Measurements from ENCODE around the gene MOSMO.
A peak's percentile ranks its signal among the peaks of the same experiment; 100 is the strongest.
"Not testable (repeated sequence)": the region's sequence is repeated elsewhere in the genome, so short reads cannot be mapped to it uniquely, and the experiment has no call there.

Gene MOSMO

DNA sequence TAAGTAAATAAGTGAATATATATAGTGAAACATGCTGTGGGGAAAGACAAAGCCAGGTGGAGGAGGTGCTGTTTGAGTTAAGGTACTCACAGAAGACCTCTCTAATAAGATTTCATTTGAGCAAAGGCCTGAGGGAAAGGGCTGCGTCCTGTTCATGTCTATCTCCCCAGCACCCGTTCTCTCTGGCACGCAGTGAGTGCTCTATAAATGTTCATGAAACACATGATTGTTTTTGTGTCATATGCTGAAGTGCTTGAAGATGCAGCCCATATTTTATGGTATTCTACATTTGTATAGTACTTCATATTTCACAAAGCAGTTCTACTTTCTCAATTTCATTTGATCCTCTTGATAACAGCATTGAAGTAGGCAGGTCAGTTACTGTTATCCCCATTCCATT lies 85.4 kb downstream of the MOSMO start:
- DNase-seq (ENCODE audit: low spot score) = no peak

DNA sequence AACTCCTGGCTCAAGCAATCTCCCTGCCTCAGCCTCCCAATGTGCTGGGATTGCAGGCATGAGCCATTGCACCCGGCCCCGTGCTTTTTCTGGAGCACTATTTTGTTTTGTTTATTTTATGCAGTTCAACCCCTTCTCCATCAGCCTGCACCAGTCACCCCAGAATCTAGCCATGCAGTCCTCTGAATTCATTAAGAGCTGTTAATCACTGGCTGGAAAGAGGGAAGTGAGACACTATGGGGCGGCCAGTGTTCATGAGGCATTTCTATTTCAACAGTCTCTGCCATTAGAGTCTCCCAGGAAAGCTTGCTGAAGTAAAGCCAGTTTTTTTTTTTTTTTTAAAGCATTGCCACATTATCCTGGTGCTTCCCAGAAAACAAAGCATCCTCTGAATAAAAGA lies 86.1 kb downstream of the MOSMO start:
- DNase-seq (ENCODE audit: low spot score) = no peak

DNA sequence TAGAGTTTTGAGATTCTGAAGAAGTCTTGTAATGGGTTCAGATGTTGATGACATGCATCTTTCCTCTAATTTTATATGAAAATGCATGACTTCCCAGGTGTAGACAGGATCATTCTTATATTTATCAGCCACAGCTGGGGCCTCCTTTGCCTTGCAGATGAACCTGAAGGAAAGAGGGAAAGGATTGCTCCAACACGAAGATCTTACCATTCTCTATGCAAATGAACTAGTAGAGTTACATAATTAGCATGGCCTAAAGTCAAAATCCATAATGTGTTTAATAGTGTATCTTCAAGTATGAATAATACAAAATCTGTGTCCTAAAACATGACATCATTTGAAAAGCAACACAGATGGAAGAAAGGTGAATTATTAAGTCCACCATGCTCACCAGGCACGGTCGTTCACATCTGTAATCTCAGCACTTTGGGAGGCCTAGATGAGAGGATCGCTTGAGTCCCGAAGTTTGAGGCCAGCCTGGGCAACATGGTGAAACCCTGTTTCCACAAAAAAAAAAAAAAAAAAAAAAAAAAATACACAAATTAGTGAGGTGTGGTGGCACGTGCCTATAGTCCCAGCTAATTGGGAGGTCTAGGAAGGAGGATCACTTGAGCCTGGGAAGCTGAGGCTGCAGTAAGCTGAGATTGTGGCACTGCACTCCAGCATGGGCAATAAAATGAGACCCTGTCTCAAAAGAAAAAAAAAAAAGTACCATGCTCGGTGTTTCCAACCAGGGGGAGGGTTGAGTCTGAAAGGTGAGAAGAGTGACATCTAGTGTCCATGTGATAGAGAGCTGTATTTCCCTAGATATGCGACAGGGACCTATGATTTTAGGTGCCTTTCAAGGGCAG lies 90.7 kb downstream of the MOSMO start:
- peak; percentile 35 for DNase-seq (ENCODE audit: low spot score)

DNA sequence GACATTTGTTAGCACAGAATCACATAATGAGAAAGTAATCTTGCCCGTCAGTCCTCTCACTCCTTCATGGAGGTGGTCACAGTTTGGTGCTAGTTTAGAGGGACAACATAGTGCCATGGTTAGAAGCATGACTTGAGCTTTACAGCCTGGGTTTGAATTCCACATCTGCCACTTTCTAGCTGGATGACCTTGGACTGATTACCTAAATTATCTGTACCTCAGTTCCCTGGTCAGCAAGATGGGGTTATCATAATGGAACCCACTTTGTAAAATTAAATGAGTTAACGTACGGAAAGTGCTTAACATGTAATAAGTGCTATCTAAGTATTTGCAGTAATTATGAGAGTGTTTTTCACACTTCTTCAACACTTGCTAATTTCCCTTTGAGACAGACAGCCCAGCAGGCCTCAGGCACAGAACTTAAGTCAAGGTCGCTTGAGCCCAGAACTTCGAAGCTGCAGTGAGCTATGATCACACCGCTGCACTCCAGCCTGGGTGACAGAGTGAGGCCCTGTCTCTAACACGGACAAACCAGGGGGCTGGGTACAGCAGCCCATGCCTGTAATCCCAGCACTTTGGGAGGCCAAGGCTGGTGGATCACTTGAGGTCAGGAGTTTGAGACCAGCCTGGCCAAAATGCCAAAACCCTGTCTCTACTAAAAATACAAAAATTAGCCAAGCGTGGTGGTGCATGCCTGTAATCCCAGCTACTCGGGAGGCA lies 91.5 kb downstream of the MOSMO start:
- no peak for DNase-seq (ENCODE audit: low spot score)

DNA sequence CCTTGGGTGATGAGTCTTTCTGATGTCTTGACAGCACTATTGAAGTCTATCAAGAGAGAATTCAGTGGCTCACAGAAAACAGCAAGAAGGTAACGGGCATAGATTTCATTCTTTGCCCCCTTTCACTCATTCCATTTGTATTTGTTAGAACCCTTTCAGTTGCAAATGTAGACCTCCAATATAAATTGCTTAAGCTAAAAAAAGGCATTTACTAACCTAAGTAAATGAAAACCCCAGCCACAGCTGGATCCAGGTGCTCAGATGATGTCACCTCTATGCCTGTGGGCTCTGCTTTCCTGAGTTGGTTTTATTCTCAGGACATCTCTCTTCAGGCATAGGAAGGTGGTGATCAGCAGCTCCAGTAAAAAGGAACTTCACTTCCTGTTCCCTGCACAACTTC lies 95.5 kb downstream of the MOSMO start:
- no peak for DNase-seq (ENCODE audit: low spot score)

DNA sequence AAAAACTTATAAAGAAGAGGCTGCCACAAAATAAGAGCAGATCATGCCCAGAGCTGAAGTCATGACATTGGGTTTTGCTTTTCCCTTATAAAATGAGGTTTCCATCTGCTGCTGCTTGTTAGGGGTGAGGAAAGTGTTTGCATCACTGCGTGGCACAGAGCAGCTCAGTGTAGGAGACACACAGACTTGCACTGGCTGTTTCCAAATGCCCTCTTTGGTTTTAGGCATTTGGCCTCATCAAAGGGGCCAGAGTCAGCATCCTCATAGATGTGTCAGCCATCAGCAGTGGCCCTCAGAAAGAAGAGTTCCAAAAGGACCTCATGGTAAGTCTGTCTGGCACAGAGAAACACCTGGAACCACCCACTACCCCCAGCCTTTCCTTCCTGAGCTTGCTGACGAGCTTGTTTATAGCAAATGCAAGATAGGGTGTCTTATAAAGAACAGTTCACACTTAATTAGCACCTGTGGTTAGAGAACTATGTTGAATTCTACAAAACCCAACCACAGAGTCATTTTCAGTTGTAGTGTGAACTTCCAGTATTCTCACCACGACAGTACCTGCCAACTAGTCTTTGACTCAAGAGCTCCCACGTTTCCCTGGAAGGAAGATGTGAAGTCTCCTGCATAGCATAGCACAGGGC lies 101.5 kb downstream of the MOSMO start:
- DNase-seq (ENCODE audit: low spot score) = no peak

DNA sequence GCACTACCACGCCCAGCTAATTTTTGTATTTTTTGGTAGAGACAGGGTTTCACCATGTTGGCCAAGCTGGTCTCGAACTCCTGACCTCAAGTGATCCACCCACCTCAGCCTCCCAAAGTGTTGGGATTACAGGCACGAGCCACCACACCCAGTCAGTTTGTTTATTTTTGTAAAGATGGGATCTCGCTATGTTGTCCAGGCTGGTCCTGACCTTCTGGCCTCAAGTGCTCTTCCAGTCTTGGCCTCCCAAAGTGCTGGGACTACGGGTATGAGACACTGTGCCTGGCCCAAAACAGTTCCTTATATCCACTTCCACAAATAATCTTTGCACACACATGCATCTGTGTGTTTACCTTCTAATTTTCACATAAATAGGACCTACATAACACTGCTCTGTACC lies 103.7 kb downstream of the MOSMO start:
- not testable (repeated sequence) for DNase-seq (ENCODE audit: low spot score)

DNA sequence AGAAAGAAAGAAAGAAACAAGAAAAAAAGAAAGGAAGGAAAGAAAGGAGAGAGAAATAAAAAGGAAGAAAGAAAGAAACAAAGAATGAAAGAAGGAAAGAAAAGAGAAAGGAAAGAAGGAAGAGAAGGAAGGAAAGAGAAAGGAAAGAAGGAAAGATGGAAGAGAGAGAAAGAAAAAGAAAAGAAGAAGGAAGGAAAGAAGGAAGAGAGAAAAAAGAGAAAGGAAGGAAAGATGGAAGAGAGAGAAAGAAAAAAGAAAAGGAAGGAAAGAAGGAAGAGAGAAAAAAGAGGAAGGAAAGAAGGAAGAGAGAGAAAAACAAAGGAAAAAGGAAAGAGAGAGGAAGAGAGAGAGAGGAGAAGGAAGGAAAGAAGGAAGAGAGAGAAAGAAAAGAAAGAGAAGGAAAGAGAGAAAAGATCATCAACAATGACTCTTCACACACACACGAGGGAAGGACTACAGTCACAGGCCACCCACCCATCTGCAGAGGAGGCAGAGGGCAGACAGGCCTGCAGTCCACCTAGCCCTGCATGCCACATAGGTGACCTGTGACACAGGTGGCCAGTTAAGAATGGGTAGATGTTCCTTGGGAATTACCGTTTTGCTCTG lies 108.3 kb downstream of the MOSMO start:
- DNase-seq (ENCODE audit: low spot score) = no peak

DNA sequence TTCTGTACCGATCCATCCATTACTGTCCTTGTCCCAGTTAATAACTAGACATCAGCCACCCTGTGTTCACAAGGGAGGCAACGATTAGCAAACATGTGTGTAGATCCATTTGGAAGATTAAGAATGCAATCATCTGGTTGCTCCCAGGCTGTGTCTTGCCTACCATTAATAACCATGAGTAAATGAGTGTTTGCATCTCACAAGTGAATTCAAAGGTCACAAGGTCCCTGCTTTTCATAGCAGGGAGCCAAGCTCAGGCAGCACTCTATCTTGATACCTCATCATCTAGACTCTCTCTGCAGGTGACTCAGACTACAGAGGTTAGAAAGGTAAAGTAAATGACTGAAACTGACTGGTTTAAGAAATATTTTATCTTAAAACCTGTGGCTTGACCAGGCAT lies 109.7 kb downstream of the MOSMO start:
- DNase-seq (ENCODE audit: low spot score) = no peak

DNA sequence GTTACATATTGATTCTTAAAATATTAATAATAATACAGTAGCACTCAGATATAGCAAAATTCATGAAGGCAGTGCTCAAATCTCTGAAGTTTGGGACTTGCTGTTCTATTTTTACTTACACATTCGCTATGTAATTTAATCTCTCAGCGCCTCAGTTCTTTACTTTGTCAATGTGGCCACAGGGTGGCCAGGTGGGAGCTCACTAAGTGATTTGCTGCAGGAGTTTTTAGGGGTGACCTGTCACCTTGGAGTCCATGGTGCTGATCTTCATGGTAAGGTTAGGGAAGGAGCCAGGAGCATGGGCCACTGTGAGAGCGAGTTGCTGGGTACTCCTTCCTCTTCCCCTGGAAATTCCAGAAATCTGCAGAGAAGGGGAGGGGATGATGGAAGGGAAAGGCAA lies 112.5 kb downstream of the MOSMO start:
- DNase-seq (ENCODE audit: low spot score) = no peak

DNA sequence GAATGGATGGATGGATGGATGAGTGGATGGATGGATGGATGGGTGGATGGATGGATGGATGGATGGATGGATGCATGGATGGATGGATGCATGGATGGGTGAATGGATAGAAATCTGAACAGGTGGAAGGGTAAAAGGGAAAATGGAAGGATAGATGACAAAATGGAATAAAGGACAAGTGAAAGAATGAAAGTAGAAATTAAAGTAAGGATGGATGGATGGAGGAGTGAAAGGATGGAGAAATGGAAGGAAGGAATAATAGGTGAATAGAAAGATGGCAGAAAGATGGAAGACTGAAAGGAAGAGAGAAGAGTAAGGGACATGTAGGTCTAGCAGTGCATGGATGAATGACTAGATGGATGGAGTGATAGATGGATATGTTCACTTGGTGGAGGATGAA lies 114.3 kb downstream of the MOSMO start:
- no peak for DNase-seq (ENCODE audit: low spot score)

DNA sequence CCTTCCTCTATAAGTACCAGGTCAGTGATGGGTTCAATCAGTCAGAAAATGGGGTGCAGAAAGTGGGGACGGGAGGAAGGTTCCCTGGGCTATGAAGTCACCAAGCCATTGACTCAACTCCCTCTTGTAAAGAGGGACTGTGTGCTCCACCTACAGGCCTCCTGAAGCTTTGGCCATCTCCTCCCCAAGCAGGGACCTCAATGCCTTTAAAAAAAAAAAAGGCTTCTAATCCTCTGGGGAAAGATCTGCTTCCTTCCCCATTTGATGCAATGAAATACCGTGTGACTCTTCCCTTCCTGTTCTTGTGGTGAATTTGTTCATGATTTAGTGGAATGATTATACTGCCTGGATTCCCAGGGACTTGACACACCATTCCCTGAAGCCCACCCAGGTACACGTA lies 115.2 kb downstream of the MOSMO start:
- no peak for DNase-seq (ENCODE audit: low spot score)

DNA sequence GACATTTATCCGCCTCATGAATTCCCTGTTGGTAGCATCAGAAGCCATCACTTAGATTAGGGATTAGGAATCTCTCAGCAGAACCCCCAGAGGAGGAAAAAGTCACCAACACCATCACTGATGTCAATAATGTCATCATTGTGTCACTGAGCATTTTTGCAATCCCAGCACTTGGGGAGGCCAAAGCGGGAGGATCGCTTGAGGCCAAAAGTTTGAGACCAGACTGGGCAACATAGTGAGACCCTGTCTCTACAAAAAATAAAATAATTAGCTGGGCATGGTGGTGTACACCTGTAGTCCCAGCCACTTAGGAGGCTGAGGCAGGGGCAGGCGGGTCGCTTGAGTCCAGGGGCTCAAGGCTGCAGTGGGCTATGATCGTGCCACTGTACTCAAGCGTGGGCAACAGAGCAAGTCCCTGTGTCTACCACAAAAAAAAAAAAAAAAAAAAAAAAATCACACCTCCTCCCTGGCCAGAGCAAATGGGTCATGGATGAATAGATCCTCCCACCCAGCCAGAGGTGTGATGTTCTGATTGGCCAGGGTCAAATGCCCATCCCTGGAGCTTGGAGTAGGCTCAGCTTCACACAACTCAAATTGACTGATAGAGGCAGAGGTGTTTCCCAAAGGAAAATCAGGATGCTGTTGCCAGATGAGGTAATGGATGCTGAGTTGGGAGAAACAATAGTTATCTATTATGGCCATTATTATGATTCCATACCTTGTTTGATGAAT lies 116.0 kb downstream of the MOSMO start:
- DNase-seq (ENCODE audit: low spot score) = no peak

DNA sequence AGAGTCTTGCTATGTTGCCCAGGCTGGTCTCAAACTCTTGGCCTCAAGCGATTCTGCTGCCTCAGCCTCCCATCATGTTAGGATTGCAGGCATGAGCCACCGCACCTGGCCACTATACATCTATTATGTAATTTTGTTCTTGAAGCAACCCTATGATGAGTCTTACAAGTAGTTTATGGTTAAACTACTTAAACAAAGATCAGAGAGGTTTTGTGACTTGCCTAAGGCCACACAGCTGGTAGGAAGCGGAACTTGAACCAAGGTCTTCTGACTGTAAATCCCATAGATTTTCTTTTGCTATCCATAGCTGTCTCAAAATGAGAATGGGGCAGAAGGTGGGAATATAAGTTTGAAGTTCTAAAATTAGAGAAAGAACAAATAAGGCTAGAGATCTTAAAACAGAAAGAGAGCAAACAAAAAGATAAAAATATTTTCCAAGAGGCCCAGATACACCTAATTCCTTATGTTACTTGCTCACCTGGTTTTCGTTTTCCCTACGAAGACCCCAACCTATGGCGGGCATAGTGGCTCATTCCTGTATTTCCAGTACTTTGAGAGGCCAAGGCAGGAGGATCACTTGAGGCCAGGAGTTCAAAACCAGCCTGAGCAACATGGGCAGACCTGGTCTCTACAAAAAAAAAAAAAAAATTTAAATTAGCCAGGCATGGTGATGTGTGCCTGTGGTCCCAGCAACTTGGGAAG lies 116.8 kb downstream of the MOSMO start:
- no peak for DNase-seq (ENCODE audit: low spot score)

DNA sequence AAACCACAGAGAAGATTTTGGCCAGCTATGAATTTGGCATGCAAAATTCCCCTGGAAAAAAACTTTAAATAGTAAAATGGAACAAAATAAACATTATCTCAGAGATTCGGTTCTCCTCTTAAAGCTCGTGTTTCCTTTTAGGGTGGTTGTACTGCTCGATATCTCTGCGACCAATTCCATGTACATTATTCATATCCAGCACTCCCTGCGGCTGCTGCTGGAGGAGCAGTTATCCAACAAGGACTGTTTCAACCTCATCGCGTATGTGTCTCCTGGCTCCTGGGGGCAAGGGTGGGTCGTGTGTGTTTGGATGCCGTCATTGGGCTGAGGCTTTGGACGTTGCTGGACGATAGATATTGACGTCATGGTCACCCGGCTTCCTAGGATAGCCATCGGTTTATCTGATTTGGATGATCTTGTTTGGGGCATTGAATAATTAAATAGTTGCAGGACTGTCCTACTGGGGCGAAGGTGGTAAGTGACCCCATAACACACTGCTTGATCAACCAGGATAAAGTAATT lies 118.2 kb downstream of the MOSMO start:
- DNase-seq (ENCODE audit: low spot score) = no peak

DNA sequence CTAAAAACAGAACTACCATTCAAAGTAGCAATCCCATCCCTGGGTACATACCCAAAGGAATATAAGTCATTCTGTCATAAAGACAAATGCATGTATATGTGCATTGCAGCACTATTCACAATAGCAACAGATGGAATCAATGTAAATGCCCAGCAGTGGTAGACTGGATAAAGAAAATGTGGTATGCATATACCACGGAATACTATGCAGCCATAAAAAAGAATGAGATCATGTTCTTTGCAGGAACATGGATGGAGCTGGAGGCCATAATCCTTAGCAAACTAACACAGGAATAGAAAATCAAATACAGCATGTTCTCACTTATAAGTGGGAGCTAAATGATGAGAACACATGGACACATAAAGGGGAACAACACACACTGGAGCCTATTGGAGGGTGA lies 120.6 kb downstream of the MOSMO start:
- DNase-seq (ENCODE audit: low spot score) = not testable (repeated sequence)

DNA sequence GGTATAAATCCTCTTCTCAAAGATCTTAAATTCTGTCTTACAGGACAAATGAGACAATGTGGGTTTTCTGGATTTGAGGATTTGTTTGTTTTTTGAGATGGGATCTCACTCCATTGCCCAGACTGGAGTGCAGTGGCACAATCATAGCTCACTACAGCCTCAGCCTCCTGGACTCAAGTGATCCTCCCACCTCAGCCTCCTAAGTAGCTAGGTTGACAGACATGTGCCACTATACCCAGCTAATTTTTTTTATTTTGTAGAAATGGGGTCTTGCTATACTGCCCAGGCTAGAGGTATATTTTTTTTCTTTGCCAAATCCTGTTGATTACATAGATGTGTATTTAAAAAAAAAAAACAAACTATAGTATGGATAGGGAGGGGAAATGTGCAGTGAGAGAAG lies 122.6 kb downstream of the MOSMO start:
- DNase-seq (ENCODE audit: low spot score) = no peak

DNA sequence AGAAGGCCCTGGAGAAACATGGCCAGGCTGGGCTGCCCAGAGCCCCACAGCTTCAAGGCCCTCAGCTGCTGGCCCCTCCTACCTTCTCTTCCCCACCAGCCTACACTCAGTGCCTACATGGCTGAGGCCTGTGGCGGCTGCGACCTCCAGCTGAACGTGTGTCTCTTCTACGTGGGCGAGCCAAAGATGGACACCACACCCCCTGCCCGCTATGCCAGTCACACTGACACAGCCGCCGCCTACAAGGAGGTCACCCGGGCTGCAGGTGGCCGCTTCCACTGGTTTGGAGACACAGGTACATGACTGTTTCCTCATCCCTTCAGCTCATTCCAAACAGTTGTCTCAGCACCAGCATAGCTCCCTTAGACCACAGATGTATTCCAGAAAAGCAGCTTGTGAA lies 124.9 kb downstream of the MOSMO start:
- no peak for DNase-seq (ENCODE audit: low spot score)

Measured in CD4-positive, alpha-beta T cell treated with Interleukin-2 at 100 ng/mL for 4 hours (primary cell).